Measurements from ENCODE around the gene LGALS3BP.

The LGALS3BP gene

DNA sequence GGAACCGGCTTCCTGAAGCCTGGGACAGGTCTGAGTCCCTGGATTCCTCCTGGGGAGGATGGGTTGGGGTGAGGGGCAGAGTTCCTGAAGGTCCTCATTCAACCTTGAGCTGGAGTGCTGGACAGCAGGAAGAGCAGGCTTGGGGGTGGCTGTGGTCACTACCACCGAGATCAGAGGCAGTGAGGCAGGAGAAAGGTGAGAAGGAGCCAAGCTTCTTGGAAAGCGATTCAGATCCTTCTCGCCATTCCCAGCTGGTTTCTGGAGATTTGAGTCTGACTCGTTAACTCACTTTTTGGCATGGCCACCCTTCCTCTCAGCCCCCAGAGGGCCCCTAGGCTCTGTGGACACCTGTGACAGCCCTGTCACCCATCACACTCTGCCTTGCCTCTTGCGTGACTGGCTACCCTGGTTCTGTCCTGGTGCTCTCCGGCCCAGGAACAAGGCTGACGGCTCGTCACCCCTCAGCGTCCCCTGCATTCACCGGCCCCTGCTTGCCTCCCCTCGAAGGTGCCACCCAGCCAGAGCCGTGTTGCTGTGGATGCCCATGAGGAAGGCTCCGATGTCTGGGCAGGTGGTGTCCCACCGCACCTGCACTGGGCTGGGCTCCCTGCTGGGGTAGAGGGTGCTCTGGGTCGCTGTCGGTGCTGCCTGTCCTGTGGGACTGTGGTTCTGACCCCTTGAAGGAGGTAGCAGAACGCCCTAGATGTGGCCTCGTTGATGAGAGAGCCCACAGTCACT lies 44.9 kb downstream of the LGALS3BP start:
- peak overlapping the region; percentile 7 for H3K4me3 ChIP-seq (ENCODE audit: control insufficient read depth, low read depth, low read length)
- DNase-seq (ENCODE audit: low read depth), result no peak
- TF ChIP-seq, protein P1, sequence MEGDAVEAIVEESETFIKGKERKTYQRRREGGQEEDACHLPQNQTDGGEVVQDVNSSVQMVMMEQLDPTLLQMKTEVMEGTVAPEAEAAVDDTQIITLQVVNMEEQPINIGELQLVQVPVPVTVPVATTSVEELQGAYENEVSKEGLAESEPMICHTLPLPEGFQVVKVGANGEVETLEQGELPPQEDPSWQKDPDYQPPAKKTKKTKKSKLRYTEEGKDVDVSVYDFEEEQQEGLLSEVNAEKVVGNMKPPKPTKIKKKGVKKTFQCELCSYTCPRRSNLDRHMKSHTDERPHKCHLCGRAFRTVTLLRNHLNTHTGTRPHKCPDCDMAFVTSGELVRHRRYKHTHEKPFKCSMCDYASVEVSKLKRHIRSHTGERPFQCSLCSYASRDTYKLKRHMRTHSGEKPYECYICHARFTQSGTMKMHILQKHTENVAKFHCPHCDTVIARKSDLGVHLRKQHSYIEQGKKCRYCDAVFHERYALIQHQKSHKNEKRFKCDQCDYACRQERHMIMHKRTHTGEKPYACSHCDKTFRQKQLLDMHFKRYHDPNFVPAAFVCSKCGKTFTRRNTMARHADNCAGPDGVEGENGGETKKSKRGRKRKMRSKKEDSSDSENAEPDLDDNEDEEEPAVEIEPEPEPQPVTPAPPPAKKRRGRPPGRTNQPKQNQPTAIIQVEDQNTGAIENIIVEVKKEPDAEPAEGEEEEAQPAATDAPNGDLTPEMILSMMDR (conservative IDR thresholded peaks at IDR 0.05; ENCODE audit: control insufficient read depth, insufficient read depth, low read depth, low read length), result no peak

DNA sequence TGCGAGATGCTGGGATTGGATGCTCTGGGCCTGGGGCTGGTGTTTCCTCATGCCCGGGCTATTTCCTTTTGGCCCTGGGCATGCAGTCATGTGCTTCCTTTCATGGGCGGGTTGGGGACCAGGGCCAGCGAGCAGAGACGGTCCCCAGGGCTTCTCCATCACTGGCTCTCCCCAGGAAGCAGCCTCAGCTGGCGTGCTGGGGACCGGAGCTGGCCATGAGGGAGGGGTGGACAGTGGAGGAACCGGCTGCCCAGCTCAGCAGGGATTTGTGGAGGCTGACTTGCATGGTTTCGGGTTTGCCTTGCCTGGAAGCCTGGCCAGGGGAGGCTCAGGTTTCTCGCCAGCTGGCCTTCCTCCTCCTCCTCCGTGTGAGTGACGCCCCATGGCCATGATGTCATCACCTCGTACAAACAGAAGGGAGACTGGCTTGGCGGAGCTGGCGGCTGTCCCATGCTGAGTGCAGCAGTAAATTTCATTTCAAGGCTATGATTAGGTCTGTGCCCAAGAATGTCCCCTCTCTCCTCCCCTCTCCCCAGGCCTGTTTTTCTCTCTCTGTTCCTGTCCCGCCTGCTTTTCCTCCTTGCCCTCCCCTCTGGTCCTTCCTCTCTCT lies 45.7 kb downstream of the LGALS3BP start:
- H3K4me3 ChIP-seq (ENCODE audit: control insufficient read depth, low read depth, low read length), result peak overlapping the region; percentile 26
- DNase-seq (ENCODE audit: low read depth), result peak; percentile 99
- TF ChIP-seq, protein P1 (conservative IDR thresholded peaks at IDR 0.05; ENCODE audit: control insufficient read depth, insufficient read depth, low read depth, low read length), result no peak

DNA sequence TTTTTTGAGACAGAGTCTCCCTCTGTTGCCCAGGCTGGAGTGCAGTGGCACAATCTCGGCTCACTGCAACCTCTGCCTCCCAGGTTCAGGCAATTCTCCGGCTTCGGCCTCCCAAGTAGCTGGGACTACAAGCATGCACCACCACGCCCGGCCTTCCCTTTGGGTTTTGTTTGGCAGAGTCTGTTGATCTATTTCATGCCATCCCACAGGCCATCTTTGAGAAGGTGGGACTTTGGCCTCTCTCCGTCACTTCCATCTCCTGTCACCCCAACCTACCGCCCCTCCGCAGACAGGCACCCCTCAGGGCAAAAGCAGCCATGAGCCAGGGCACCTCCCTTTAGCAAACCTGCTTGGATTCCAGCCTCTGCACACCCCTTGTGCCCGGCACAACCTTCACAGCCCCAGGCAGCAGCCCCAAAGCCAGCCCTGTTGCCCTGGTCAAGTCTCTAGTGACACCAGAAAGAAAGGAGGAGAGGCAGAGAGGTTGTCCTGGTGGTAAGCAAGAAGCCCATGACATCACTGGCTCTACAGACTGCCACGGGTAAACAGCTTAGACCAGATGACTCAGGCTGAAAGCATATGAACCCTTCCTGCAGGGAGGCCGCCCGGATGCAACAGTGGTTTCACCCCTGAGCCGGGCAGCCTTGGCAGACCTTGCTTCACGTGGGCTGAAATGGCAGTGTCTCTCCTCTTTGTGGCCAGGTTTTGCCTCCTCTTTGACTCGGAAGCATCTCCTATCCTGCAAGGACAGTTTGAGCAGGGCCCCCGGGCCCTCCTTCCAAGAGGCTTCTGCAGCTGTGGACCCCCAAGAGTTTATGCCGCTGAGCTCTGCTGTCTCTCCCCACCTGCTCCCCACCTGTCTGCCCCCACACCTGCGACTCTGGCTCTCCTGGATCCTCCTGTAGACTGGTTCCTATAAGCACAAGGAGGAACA lies 46.4 kb downstream of the LGALS3BP start:
- DNase-seq (ENCODE audit: low read depth), result peak; percentile 99
- peak overlapping the region; percentile 26 for H3K4me3 ChIP-seq (ENCODE audit: control insufficient read depth, low read depth, low read length)
- TF ChIP-seq, protein P1 (conservative IDR thresholded peaks at IDR 0.05; ENCODE audit: control insufficient read depth, insufficient read depth, low read depth, low read length), result no peak

GRCh38 chr17:78929908-78930775 lies 49.6 kb downstream of the LGALS3BP start:
- no peak for DNase-seq (ENCODE audit: low read depth)
- TF ChIP-seq, protein P1 (conservative IDR thresholded peaks at IDR 0.05; ENCODE audit: control insufficient read depth, insufficient read depth, low read depth, low read length), result no peak
- no peak overlapping the region for H3K4me3 ChIP-seq (ENCODE audit: control insufficient read depth, low read depth, low read length)

GRCh38 chr17:78925662-78926555 lies 53.8 kb downstream of the LGALS3BP start:
- peak; percentile 91 for DNase-seq (ENCODE audit: low read depth)
- H3K4me3 ChIP-seq (ENCODE audit: control insufficient read depth, low read depth, low read length), result peak overlapping the region; percentile 52
- TF ChIP-seq, protein P1 (conservative IDR thresholded peaks at IDR 0.05; ENCODE audit: control insufficient read depth, insufficient read depth, low read depth, low read length), result no peak
